Hepatocyte (in vitro differentiated cells): ENCODE measurements around the gene EVL. TPM values are rescaled to one million over a fixed set of nuclear protein-coding genes. Genes with fewer than 3 reads are reported as not detected.

ENCODE experiments used
- DNase-seq: peaks from one replicate; pipeline ENCODE4 v3.0.0-alpha.2; 2016; ENCODE audit warnings: low spot score
- H2AFZ ChIP-seq: fragments of 200-600 bp; sonication (generic); 2 replicates; pipeline ENCODE4 v1.6.0; 2016; ENCODE audit warnings: antibody characterized with exemption, mild to moderate bottlenecking
- H3K27ac ChIP-seq: fragments of 200-600 bp; sonication (generic); 2 replicates; pipeline ENCODE4 v1.5.1; 2016; ENCODE audit warnings: mild to moderate bottlenecking
- H3K27me3 ChIP-seq: fragments of 200-600 bp; sonication (generic); 2 replicates; pipeline ENCODE4 v1.6.1; 2016
- H3K36me3 ChIP-seq: fragments of 200-600 bp; sonication (generic); replicated peaks from 2 replicates; pipeline ENCODE4 v1.5.1; 2016; ENCODE audit warnings: low read depth; ENCODE audit not compliant: insufficient read depth
- H3K4me1 ChIP-seq: fragments of 200-600 bp; sonication (generic); 2 replicates; pipeline ENCODE4 v1.5.1; 2016; ENCODE audit warnings: mild to moderate bottlenecking, moderate library complexity; ENCODE audit not compliant: insufficient read depth
- H3K4me2 ChIP-seq: fragments of 200-600 bp; sonication (generic); 2 replicates; pipeline ENCODE4 v1.6.0; 2016
- H3K4me3 ChIP-seq: fragments of 200-600 bp; sonication (generic); 2 replicates; pipeline ENCODE4 v1.5.1; 2016; ENCODE audit warnings: mild to moderate bottlenecking
- H3K79me2 ChIP-seq: fragments of 200-600 bp; sonication (generic); 2 replicates; pipeline ENCODE4 v1.6.0; 2017; ENCODE audit warnings: mild to moderate bottlenecking
- H3K9me2 ChIP-seq: fragments of 200-600 bp; sonication (generic); replicated peaks from 2 replicates; pipeline ENCODE4 v1.6.0; 2017; ENCODE audit warnings: mild to moderate bottlenecking; ENCODE audit not compliant: insufficient read depth
- H3K9me3 ChIP-seq: fragments of 200-600 bp; sonication (generic); 2 replicates; pipeline ENCODE4 v1.5.1; 2016; ENCODE audit warnings: low read depth, mild to moderate bottlenecking
- H4K20me1 ChIP-seq: fragments of 200-600 bp; sonication (generic); 2 replicates; pipeline ENCODE4 v1.6.0; 2016; ENCODE audit warnings: mild to moderate bottlenecking; ENCODE audit not compliant: insufficient read depth, poor library complexity, severe bottlenecking
- CTCF ChIP-seq: fragments of 200-600 bp; sonication (generic); IDR thresholded peaks from 2 replicates; pipeline ENCODE4 v1.5.1; 2016; ENCODE audit warnings: antibody characterized with exemption, mild to moderate bottlenecking; ENCODE audit not compliant: poor library complexity
- EZH2 ChIP-seq: fragments of 200-600 bp; sonication (generic); IDR thresholded peaks from 2 replicates; pipeline ENCODE4 v1.6.1; 2016; ENCODE audit warnings: antibody characterized with exemption, mild to moderate bottlenecking, borderline replicate concordance
- EZH2phosphoT487 ChIP-seq: fragments of 200-600 bp; sonication (generic); IDR thresholded peaks from one replicate; pipeline ENCODE4 v1.6.1; 2018; ENCODE audit warnings: antibody characterized with exemption, mild to moderate bottlenecking, low read depth, moderate library complexity; ENCODE audit not compliant: unreplicated experiment, severe bottlenecking
- WGBS: methylation state at CpG from one replicate; pipeline ENCODE4 v1.1.6; 2016; ENCODE audit warnings: low lambda C conversion rate; ENCODE audit errors: missing lambda C conversion rate; 5-methylcytosine and 5-hydroxymethylcytosine counted together
- polyA plus RNA-seq: library from polyadenylated mRNA; unstranded; fragments of >200 nt; fragmentation: Nextera tagmentation; extraction: Ambion mirVana; gene quantifications from 2 replicates; pipeline ENCODE4 v1.2.1, GENCODE V29; 2016
- total RNA-seq: library from RNA; depleted of rRNA; stranded (reverse); fragments of >200 nt; gene quantifications from 2 replicates; pipeline ENCODE4 v1.2.3, GENCODE V29; 2014

EVL gene
- total and polyA plus RNA-seq, 2 experiments from 2014 or later, result 60.5 to 77.2 TPM

GRCh38 chr14:100070310-100070709 is 5.1 kb downstream of the EVL start:
- Histone ChIP-seq H3K36me3 (no peaks in the 10 kb centered on the region), H3K4me2 (no peak overlapping the region), H3K27ac (no peak overlapping the region), H3K4me1 (peaks cover 11% of the 10 kb centered on the region), H3K27me3 (no peaks in the 10 kb centered on the region), H4K20me1 (no peaks in the 10 kb centered on the region), H3K9me2 (no peaks in the 10 kb centered on the region), H3K79me2 (peaks cover 87% of the 10 kb centered on the region), H2AFZ (no peak overlapping the region), H3K4me3 (no peak overlapping the region), H3K9me3 (no peaks in the 10 kb centered on the region)
- 93% methylated on average over 11 of the region's 11 CpGs for WGBS
- no peak for DNase-seq
- no peak for TF ChIP-seq CTCF
- no peak for TF ChIP-seq EZH2
- no peak for TF ChIP-seq EZH2phosphoT487

- no peak overlapping the region for H2AFZ ChIP-seq
- TF ChIP-seq CTCF (no peak), EZH2phosphoT487 (no peak), EZH2 (no peak)
- no peaks in the 10 kb centered on the region for H3K9me3 ChIP-seq
- no peak for DNase-seq
- H3K4me1 ChIP-seq, result peaks cover 2% of the 10 kb centered on the region
- H4K20me1 ChIP-seq, result no peaks in the 10 kb centered on the region
- no peak overlapping the region for H3K27ac ChIP-seq
- no peaks in the 10 kb centered on the region for H3K27me3 ChIP-seq
- no peak overlapping the region for H3K4me3 ChIP-seq
- H3K4me2 ChIP-seq, result no peak overlapping the region
- H3K79me2 ChIP-seq, result peaks cover 94% of the 10 kb centered on the region
- H3K36me3 ChIP-seq, result no peaks in the 10 kb centered on the region
- WGBS, result 81% methylated on average over 3 of the region's 3 CpGs
- H3K9me2 ChIP-seq, result no peaks in the 10 kb centered on the region
Observed at GRCh38 chr14:100071545-100071944, 6.3 kb downstream of the EVL start.

- Histone ChIP-seq H3K4me3 (no peak overlapping the region), H2AFZ (no peak overlapping the region), H3K9me2 (no peaks in the 10 kb centered on the region), H3K27me3 (no peaks in the 10 kb centered on the region), H3K79me2 (peaks cover 89% of the 10 kb centered on the region), H3K36me3 (no peaks in the 10 kb centered on the region), H3K9me3 (no peaks in the 10 kb centered on the region), H4K20me1 (no peaks in the 10 kb centered on the region), H3K27ac (no peak overlapping the region), H3K4me1 (peaks cover 2% of the 10 kb centered on the region), H3K4me2 (no peak overlapping the region)
- DNase-seq, result no peak
- TF ChIP-seq CTCF (peak; percentile 4), EZH2 (no peak)
- 79% methylated on average over 14 of the region's 14 CpGs for WGBS
Observed at GRCh38 chr14:100072783-100073346, 7.6 kb downstream of the EVL start.
